Measurements from ENCODE around the gene ZNF583. TPM values are rescaled to one million over a fixed set of nuclear protein-coding genes. Genes with fewer than 3 reads are reported as not detected.

ZNF583 gene
- total and polyA plus RNA-seq, 9 of the 15 experiments (the other 6 are each of a cell fraction or from before 2014, with no cell fraction given) = 0.92 to 6.7 (median 3.0) TPM

GRCh38 chr19:56393119-56394012, 10.8 kb upstream of the ZNF583 start, which contains the start of gene ZNF582 (continued):
- TF ChIP-seq ZBTB11 (CRISPR knock-in tag; IDR thresholded peaks at IDR 0.05) = peak in 2 of 3 experiments; percentile 52 to 95; a peak in 4 of 6 replicates
- peak; percentile 95 for TF ChIP-seq CREB3L1 (IDR thresholded peaks at IDR 0.05; ENCODE audit: borderline replicate concordance, low read depth)
- TF ChIP-seq MEIS2 (IDR thresholded peaks at IDR 0.05; ENCODE audit: partially characterized antibody) = peak; percentile 31
- TF ChIP-seq STAG1 (CRISPR knock-in tag; IDR thresholded peaks at IDR 0.05; ENCODE audit: borderline replicate concordance) = no peak
- no peak for TF ChIP-seq NBN (IDR thresholded peaks at IDR 0.05; ENCODE audit: low read depth)
- peak; percentile 98 for TF ChIP-seq CHD2 (IDR thresholded peaks at IDR 0.05; ENCODE audit: low read depth, low read length)
- 0 out of 2 replicates have a peak, but pooled peaks have one; percentile 5 for TF ChIP-seq ATF1 (CRISPR knock-in tag; IDR thresholded peaks at IDR 0.05)
- peak; percentile 92 for TF ChIP-seq ATF1 (tag; IDR thresholded peaks at IDR 0.05)
- TF ChIP-seq TBL1XR1 (IDR thresholded peaks at IDR 0.05; ENCODE audit: low read length in 2 of 2) = peak; percentile 15 to 36; a peak in 1 of 4 replicates
- TF ChIP-seq ZNF274 (IDR thresholded peaks at IDR 0.05; ENCODE audit: borderline replicate concordance, low read depth, low read length) = no peak
- 0 out of 2 replicates have a peak, but pooled peaks have one; percentile 18 for TF ChIP-seq SMC3 (conservative IDR thresholded peaks at IDR 0.05; ENCODE audit: insufficient read depth, low read depth, low read length)
- no peak for TF ChIP-seq CREB3 (tag; conservative IDR thresholded peaks at IDR 0.05; ENCODE audit: low read depth)
- TF ChIP-seq THRAP3 (IDR thresholded peaks at IDR 0.05; ENCODE audit: borderline replicate concordance) = no peak
- no peak for TF ChIP-seq SIRT6 (IDR thresholded peaks at IDR 0.05; ENCODE audit: low read depth, low read length)
- peak; percentile 85 for TF ChIP-seq GABPB1 (CRISPR knock-in tag; IDR thresholded peaks at IDR 0.05)
- TF ChIP-seq RNF2 (IDR thresholded peaks at IDR 0.05) = 0 out of 2 replicates have a peak, but pooled peaks have one; percentile 2
- no peak for TF ChIP-seq PHTF2 (CRISPR knock-in tag; IDR thresholded peaks at IDR 0.05)
- TF ChIP-seq TBP (optimal IDR thresholded peaks at IDR 0.05; ENCODE audit: low read depth, low read length) = peak; percentile 58
- peak in 1 of 2 experiments; percentile 69; a peak in 2 of 4 replicates for TF ChIP-seq SRF (CRISPR knock-in tag; IDR thresholded peaks at IDR 0.05)
- TF ChIP-seq JUN (IDR thresholded peaks at IDR 0.05; ENCODE audit: borderline replicate concordance, low read depth, low read length) = peak; percentile 11; the same call in 1 of the 2 replicates
- no peak for TF ChIP-seq JUN (CRISPR knock-in tag; IDR thresholded peaks at IDR 0.05; ENCODE audit: borderline replicate concordance)
- peak; percentile 59 for TF ChIP-seq KDM5B (IDR thresholded peaks at IDR 0.05; ENCODE audit: insufficient replicate concordance, low read depth, low read length)
